Fibroblast of villous mesenchyme (primary cell): ENCODE data around the gene SCN5A. TPM values are rescaled to one million over a fixed set of nuclear protein-coding genes. Genes with fewer than 3 reads are reported as not detected.

Experiments used
- DNase-seq: peaks from one replicate; pipeline ENCODE4 v3.0.0-alpha.2; 2010; ENCODE audit warnings: low read depth
- H3K4me3 ChIP-seq: 2 replicates; pipeline ENCODE4 v1.5.1; 2011; ENCODE audit warnings: low read depth, mild to moderate bottlenecking, low read length
- total RNA-seq: library from RNA; depleted of rRNA; stranded (reverse); fragments of >200 nt; gene quantifications from 2 replicates; pipeline ENCODE4 v1.2.3, GENCODE V29; 2012
- TF ChIP-seq, protein P1 (sequence below): IDR thresholded peaks from 2 replicates; pipeline ENCODE4 v1.5.1; 2012; ENCODE audit warnings: low read depth, mild to moderate bottlenecking, low read length; ENCODE audit not compliant: insufficient read depth

SCN5A gene
- total RNA-seq, 1 donor, result 0.43 TPM

DNA sequence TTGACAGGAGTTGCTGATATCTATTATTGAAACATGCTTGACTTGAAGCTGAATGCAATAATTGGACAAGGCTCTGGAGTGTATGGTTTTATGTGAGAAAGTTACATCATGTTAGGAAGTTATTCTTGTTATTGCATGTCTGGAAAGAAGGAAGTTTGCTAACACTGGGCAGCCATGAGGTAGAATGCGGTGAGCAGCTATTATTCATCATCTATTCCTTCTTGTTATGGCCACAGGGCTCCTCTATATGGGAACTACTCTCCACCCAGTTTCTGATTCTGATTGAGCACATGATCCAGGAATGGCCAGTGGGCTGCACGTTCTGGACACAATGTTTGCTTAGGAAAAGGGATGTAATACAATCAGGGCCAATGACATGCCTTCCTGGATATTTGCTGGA lies 37.8 kb upstream of the SCN5A start:
- TF ChIP-seq, protein P1, sequence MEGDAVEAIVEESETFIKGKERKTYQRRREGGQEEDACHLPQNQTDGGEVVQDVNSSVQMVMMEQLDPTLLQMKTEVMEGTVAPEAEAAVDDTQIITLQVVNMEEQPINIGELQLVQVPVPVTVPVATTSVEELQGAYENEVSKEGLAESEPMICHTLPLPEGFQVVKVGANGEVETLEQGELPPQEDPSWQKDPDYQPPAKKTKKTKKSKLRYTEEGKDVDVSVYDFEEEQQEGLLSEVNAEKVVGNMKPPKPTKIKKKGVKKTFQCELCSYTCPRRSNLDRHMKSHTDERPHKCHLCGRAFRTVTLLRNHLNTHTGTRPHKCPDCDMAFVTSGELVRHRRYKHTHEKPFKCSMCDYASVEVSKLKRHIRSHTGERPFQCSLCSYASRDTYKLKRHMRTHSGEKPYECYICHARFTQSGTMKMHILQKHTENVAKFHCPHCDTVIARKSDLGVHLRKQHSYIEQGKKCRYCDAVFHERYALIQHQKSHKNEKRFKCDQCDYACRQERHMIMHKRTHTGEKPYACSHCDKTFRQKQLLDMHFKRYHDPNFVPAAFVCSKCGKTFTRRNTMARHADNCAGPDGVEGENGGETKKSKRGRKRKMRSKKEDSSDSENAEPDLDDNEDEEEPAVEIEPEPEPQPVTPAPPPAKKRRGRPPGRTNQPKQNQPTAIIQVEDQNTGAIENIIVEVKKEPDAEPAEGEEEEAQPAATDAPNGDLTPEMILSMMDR, result no peak
- H3K4me3 ChIP-seq, result no peak overlapping the region
- no peak for DNase-seq

DNA sequence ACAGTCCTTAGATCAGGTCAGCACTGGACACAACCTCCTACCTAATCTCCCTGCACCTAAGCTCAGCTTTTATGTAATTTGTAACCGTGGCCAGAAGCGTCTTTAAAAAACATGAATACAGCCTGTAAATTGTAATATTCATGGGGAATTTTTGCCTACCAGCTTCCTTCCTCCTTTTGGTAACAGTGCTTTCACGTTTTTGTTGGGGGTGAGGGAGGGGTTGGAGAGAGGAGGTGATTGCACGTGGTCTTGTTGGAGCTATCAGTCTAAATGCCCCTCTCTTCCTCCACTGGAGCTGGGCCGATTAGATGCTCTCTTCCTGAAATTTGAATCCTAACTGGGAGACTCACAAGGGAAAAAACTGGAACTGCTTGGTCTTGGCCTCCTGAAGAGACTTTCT lies 35.1 kb upstream of the SCN5A start:
- TF ChIP-seq, protein P1, result no peak
- no peak overlapping the region for H3K4me3 ChIP-seq
- no peak for DNase-seq

DNA sequence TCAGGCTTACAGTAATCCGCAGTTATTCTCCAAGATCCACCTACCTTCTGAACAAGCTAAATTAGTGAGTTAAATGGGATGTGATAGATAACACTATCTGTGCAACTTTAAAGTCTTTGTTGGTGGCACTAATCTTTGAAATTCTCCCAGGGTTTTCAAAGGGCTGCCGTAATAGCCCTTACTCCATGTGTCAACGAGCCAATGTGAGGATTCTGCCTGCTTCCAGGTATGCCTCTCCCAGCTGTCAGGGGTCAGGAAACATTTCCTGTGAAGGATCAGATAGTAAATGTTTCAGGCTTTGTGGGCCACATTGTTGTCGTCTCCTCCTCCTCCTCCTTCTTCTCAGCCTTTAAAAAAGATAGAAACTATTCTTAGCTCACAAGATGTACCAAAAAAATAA lies 20.2 kb upstream of the SCN5A start:
- no peak for DNase-seq
- TF ChIP-seq, protein P1, result no peak
- H3K4me3 ChIP-seq, result no peak overlapping the region

DNA sequence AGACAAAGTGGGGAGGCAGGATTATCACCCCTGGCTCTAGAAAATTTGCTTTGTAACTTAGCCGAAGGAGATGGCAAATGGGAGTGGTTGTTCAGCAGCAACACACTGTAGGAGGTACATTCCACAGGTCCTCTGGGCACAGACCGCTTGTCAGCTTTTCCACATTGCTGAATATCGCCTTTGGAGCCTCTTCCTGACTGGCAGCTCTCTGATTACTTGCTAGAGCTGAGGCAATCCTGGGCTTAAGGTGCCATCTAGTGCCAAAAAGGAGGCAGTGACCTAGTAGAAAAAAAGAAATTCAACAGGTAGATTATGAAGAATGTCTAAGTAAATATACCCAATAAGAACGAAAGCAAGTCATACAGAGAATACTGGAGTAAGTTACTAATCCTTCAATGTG lies 13.1 kb upstream of the SCN5A start:
- H3K4me3 ChIP-seq, result no peak overlapping the region
- TF ChIP-seq, protein P1, result peak; percentile 53
- DNase-seq, result peak; percentile 40

DNA sequence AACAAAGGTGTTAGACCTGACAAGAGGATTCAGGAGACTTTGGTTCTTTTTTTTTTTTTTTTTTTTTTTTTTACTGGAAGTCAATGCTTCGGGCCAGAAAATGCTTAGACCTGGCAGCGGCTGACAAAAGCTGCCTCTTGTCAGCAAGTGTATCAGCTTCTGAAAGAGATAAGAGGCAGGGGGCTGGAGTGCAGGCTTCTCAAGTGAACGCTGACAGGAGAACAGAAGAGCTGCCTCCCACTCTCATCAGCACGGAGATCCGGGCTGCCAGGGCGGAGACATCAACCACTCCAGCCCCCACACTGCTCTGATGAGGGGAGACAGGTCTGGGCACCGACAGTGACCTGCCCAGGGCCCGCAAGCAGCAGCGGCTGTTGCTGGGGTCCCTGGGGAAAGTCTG lies 9.4 kb upstream of the SCN5A start:
- TF ChIP-seq, protein P1, result no peak
- H3K4me3 ChIP-seq, result no peak overlapping the region
- no peak for DNase-seq

DNA sequence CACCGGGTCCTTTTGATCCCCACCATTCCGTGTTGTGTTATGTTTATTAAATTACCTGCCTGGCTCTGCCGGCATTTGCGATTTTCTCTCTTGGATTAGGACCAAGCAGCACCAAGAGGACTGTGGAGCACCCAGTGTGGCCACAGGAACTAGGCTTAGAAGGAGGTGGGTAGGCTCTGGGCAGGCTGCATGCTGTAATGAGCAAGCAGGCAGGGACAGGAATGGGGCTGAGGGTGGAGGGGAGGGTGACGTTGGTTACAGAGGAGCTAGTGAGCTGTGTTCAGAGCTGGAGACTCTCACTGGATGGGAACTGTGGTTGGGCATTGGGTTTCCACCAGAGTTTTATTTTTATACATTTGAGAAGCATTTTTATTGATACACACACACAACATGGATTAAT lies 7.9 kb upstream of the SCN5A start:
- DNase-seq, result no peak
- TF ChIP-seq, protein P1, result no peak
- H3K4me3 ChIP-seq, result no peak overlapping the region

DNA sequence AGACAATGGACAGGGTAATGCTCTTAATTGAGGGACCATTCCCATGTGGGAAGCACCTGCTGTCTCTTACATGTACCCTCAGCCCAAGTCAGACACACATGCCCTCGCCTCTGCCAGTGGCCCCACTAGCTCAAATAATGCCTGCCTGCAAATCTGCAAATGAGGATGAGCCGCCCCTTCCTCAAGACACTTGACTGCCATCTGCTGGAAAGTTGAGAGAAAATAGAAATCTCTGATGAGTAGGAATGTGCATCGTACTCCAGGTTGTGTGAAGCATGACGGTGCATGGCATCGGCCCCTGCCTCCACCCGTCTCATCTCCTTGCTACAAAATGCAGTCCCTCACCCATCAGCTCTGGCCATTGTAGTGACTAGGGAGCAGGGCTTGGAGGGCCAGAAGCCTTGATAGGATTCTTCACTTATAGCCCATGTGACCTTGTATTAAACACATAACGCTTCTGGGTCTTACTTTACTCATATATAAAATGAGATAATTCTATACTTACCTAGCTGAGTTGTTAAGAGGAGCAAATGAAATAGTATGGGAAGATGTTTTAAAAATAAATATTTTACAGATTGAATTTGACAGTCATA lies 6.3 kb upstream of the SCN5A start:
- TF ChIP-seq, protein P1, result peak; percentile 57
- H3K4me3 ChIP-seq, result no peak overlapping the region
- peak; percentile 48 for DNase-seq
